Measurements from ENCODE around the gene KDM1B.

Gene KDM1B

GRCh38 chr6:18122128-18123093 is 32.8 kb upstream of the KDM1B start, which contains the start of gene NHLRC1:
Gene NHLRC1, minus strand, starts transcription at chr6:18122677. Its CDS starts 71 bp downstream, at chr6:18122606.
- no peak within 1 kb of the TSS for H3K9ac ChIP-seq
- peaks cover 8 to 16% (median 13%) of the 10 kb centered on the region in 11 experiments; a peak in 21 of 22 replicates for H3K9me3 ChIP-seq (replicated peaks in 1 of 11)
- H3K36me3 ChIP-seq, result no peaks in the 10 kb centered on the region
- H3K27me3 ChIP-seq, result no peaks in the 10 kb centered on the region
- no peak within 1 kb of the TSS for H3K27ac ChIP-seq
- no peaks in the 10 kb centered on the region for H4K20me1 ChIP-seq
- no peak for TF ChIP-seq Cebpa-rat (IDR thresholded peaks at IDR 0.05)
- H3K4me1 ChIP-seq, result no peaks in the 10 kb centered on the region
- H3K4me2 ChIP-seq, result no peak within 1 kb of the TSS
- H3K4me3 ChIP-seq, result no peak within 1 kb of the TSS

- Histone ChIP-seq H3K9me3 (replicated peaks in 1 of 11) (peaks cover 8 to 16% (median 13%) of the 10 kb centered on the region in 11 experiments; a peak in 21 of 22 replicates), H3K27ac (no peak overlapping the region), H3K4me3 (no peak overlapping the region), H3K4me2 (no peak overlapping the region), H3K9ac (no peak overlapping the region), H3K27me3 (no peaks in the 10 kb centered on the region), H3K36me3 (peaks cover 0 to 34% (median 0%) of the 10 kb centered on the region in 11 experiments; a peak in 8 of 22 replicates), H3K4me1 (no peaks in the 10 kb centered on the region), H4K20me1 (no peaks in the 10 kb centered on the region)
- TF ChIP-seq Cebpa-rat (IDR thresholded peaks at IDR 0.05), result no peak
Observed at GRCh38 chr6:18126121-18126520, 29.1 kb upstream of the KDM1B start.

- Histone ChIP-seq H3K36me3 (peaks cover 0 to 96% (median 7%) of the 10 kb centered on the region in 11 experiments; a peak in 10 of 22 replicates), H3K9ac (no peak overlapping the region), H4K20me1 (no peaks in the 10 kb centered on the region), H3K4me1 (no peaks in the 10 kb centered on the region), H3K4me3 (no peak overlapping the region), H3K9me3 (replicated peaks in 1 of 11) (no peaks in the 10 kb centered on the region), H3K4me2 (no peak overlapping the region), H3K27me3 (no peaks in the 10 kb centered on the region), H3K27ac (no peak overlapping the region)
- TF ChIP-seq Cebpa-rat (IDR thresholded peaks at IDR 0.05), result no peak
Observed at GRCh38 chr6:18132346-18132745, 22.9 kb upstream of the KDM1B start.

GRCh38 chr6:18135171-18135570 is 20.1 kb upstream of the KDM1B start:
- Histone ChIP-seq H3K36me3 (peaks cover 0 to 100% (median 17%) of the 10 kb centered on the region in 11 experiments; a peak in 14 of 22 replicates), H3K27me3 (no peaks in the 10 kb centered on the region), H3K4me2 (no peak overlapping the region), H3K9ac (no peak overlapping the region), H3K27ac (no peak overlapping the region), H3K4me3 (no peak overlapping the region), H3K4me1 (no peaks in the 10 kb centered on the region), H4K20me1 (no peaks in the 10 kb centered on the region), H3K9me3 (replicated peaks in 1 of 11) (no peaks in the 10 kb centered on the region)
- TF ChIP-seq Cebpa-rat (IDR thresholded peaks at IDR 0.05), result no peak

- Histone ChIP-seq H3K36me3 (peaks cover 0 to 100% (median 17%) of the 10 kb centered on the region in 11 experiments; a peak in 15 of 22 replicates), H3K27ac (no peak overlapping the region), H3K27me3 (no peaks in the 10 kb centered on the region), H3K4me3 (no peak overlapping the region), H3K4me1 (no peaks in the 10 kb centered on the region), H4K20me1 (no peaks in the 10 kb centered on the region), H3K4me2 (no peak overlapping the region), H3K9ac (no peak overlapping the region), H3K9me3 (replicated peaks in 1 of 11) (no peaks in the 10 kb centered on the region)
- no peak for TF ChIP-seq Cebpa-rat (IDR thresholded peaks at IDR 0.05)
Observed at GRCh38 chr6:18136260-18136659, 19.0 kb upstream of the KDM1B start.

GRCh38 chr6:18138906-18139305 is 16.3 kb upstream of the KDM1B start:
- no peak for TF ChIP-seq Cebpa-rat (IDR thresholded peaks at IDR 0.05)
- no peak overlapping the region for H3K4me3 ChIP-seq

GRCh38 chr6:18139935-18140621 is 15.1 kb upstream of the KDM1B start:
- H3K27me3 ChIP-seq, result no peaks in the 10 kb centered on the region
- H3K36me3 ChIP-seq, result peaks cover 4 to 99% (median 26%) of the 10 kb centered on the region in 11 experiments; a peak in 19 of 22 replicates
- no peak overlapping the region for H3K9ac ChIP-seq
- H3K27ac ChIP-seq, result no peak overlapping the region
- H3K4me3 ChIP-seq, result no peak overlapping the region
- no peaks in the 10 kb centered on the region for H3K4me1 ChIP-seq
- no peak for TF ChIP-seq Cebpa-rat (IDR thresholded peaks at IDR 0.05)
- no peaks in the 10 kb centered on the region for H3K9me3 ChIP-seq (replicated peaks in 1 of 11)
- no peak overlapping the region for H3K4me2 ChIP-seq
- no peaks in the 10 kb centered on the region for H4K20me1 ChIP-seq

More at GRCh38 chr6:18138906-18139305, 16.3 kb upstream of the KDM1B start:
- no peaks in the 10 kb centered on the region for H4K20me1 ChIP-seq
- H3K27ac ChIP-seq, result no peak overlapping the region
- H3K9ac ChIP-seq, result no peak overlapping the region
- no peaks in the 10 kb centered on the region for H3K9me3 ChIP-seq (replicated peaks in 1 of 11)
- H3K4me1 ChIP-seq, result no peaks in the 10 kb centered on the region
- H3K27me3 ChIP-seq, result no peaks in the 10 kb centered on the region
- peaks cover 4 to 99% (median 26%) of the 10 kb centered on the region in 11 experiments; a peak in 19 of 22 replicates for H3K36me3 ChIP-seq
- H3K4me2 ChIP-seq, result no peak overlapping the region

- TF ChIP-seq Cebpa-rat (IDR thresholded peaks at IDR 0.05), result no peak
- Histone ChIP-seq H3K27me3 (no peaks in the 10 kb centered on the region), H3K4me1 (no peaks in the 10 kb centered on the region), H3K9me3 (replicated peaks in 1 of 11) (no peaks in the 10 kb centered on the region), H3K4me2 (no peak overlapping the region), H4K20me1 (no peaks in the 10 kb centered on the region), H3K36me3 (peaks cover 4 to 99% (median 26%) of the 10 kb centered on the region in 11 experiments; a peak in 20 of 22 replicates), H3K4me3 (no peak overlapping the region), H3K9ac (no peak overlapping the region), H3K27ac (no peak overlapping the region)
Observed at GRCh38 chr6:18141805-18142590, 13.2 kb upstream of the KDM1B start.

GRCh38 chr6:18142591-18142861 is 12.7 kb upstream of the KDM1B start:
- no peak overlapping the region for H3K27ac ChIP-seq
- no peaks in the 10 kb centered on the region for H3K9me3 ChIP-seq (replicated peaks in 1 of 11)

More at GRCh38 chr6:18142591-18142861, 12.7 kb upstream of the KDM1B start:
- Histone ChIP-seq H3K4me3 (no peak overlapping the region), H3K4me2 (no peak overlapping the region), H3K27me3 (no peaks in the 10 kb centered on the region), H3K9ac (no peak overlapping the region), H4K20me1 (no peaks in the 10 kb centered on the region), H3K36me3 (peaks cover 4 to 99% (median 26%) of the 10 kb centered on the region in 11 experiments; a peak in 20 of 22 replicates), H3K4me1 (no peaks in the 10 kb centered on the region)
- TF ChIP-seq Cebpa-rat (IDR thresholded peaks at IDR 0.05), result no peak
